Keratinocyte (primary cell): ENCODE measurements around the gene CACNA2D1. TPM values are rescaled to one million over a fixed set of nuclear protein-coding genes. Genes with fewer than 3 reads are reported as not detected.

Experiments used
- DNase-seq: peaks from one replicate; pipeline ENCODE4 v3.0.0-alpha.2; 2011; ENCODE audit warnings: low read depth, missing footprints, low spot score
- FAIRE-seq: peaks from 2 replicates; lab custom pipeline; 2011; peaks lifted over from hg19 to GRCh38; lab: Jason Lieb, UNC
- H2AFZ ChIP-seq: 2 replicates; pipeline ENCODE4 v1.6.0; 2012; ENCODE audit warnings: low read length, control low read depth, inconsistent platforms; ENCODE audit not compliant: control insufficient read depth
- H3K27ac ChIP-seq: 2 replicates; pipeline ENCODE4 v1.5.1; 2011; ENCODE audit warnings: low read length; ENCODE audit not compliant: control insufficient read depth, insufficient read depth
- H3K27me3 ChIP-seq: 3 replicates; pipeline ENCODE4 v1.6.0; 2011; ENCODE audit warnings: low read length; ENCODE audit not compliant: control insufficient read depth, insufficient read depth; ENCODE audit errors: extremely low read depth
- H3K36me3 ChIP-seq, 2 experiments: 2 replicates in 1 of 2; 3 replicates in 1 of 2; pipeline ENCODE4 v1.5.1; 2011; ENCODE audit warnings: low read length in 2 of 2, mild to moderate bottlenecking in 1 of 2; ENCODE audit not compliant: control insufficient read depth in 2 of 2, insufficient read depth in 2 of 2; ENCODE audit errors: extremely low read depth in 1 of 2
- H3K4me1 ChIP-seq: 3 replicates; pipeline ENCODE4 v1.5.1; 2011; ENCODE audit warnings: low read length; ENCODE audit not compliant: control insufficient read depth, insufficient read depth; ENCODE audit errors: extremely low read depth
- H3K4me2 ChIP-seq: 3 replicates; pipeline ENCODE4 v1.6.0; 2011; ENCODE audit warnings: low read depth, low read length; ENCODE audit not compliant: control insufficient read depth, insufficient read depth; ENCODE audit errors: extremely low read depth
- H3K4me3 ChIP-seq, 3 experiments: fragments of 200-600 bp in 1 of 3; sonication (generic) in 1 of 3; 2 replicates in 2 of 3; 3 replicates in 1 of 3; pipeline ENCODE4 v1.5.1; 2011 to 2016; ENCODE audit warnings: low read length in 3 of 3, mild to moderate bottlenecking in 3 of 3, control low read depth in 2 of 3, inconsistent platforms in 1 of 3, low read depth in 1 of 3, mixed read lengths in 1 of 3, mixed run types in 1 of 3, moderate library complexity in 1 of 3; ENCODE audit not compliant: control insufficient read depth in 2 of 3, insufficient read depth in 2 of 3; ENCODE audit errors: extremely low read depth in 1 of 3
- H3K79me2 ChIP-seq: 2 replicates; pipeline ENCODE4 v1.6.0; 2012; ENCODE audit warnings: low read length; ENCODE audit not compliant: control insufficient read depth, insufficient read depth
- H3K9ac ChIP-seq: 3 replicates; pipeline ENCODE4 v1.6.0; 2011; ENCODE audit warnings: low read length; ENCODE audit not compliant: control insufficient read depth, insufficient read depth; ENCODE audit errors: extremely low read depth
- H3K9me1 ChIP-seq: 3 replicates; pipeline ENCODE4 v1.6.0; 2011; ENCODE audit warnings: low read length; ENCODE audit not compliant: control insufficient read depth, insufficient read depth; ENCODE audit errors: extremely low read depth
- H3K9me3 ChIP-seq: 2 replicates; pipeline ENCODE4 v1.5.1; 2012; ENCODE audit warnings: low read depth, low read length; ENCODE audit not compliant: control insufficient read depth
- H4K20me1 ChIP-seq: 3 replicates; pipeline ENCODE4 v1.6.0; 2011; ENCODE audit warnings: low read length; ENCODE audit not compliant: control insufficient read depth, insufficient read depth; ENCODE audit errors: extremely low read depth
- CTCF ChIP-seq, 3 experiments: IDR thresholded peaks in 1 of 3; conservative IDR thresholded peaks in 1 of 3; optimal IDR thresholded peaks in 1 of 3; 2 replicates in 2 of 3; 3 replicates in 1 of 3; pipeline versions ENCODE3 to v1.5.1; 2011; ENCODE audit warnings: low read length in 3 of 3, mild to moderate bottlenecking in 3 of 3, moderate library complexity in 2 of 3, control low read depth in 1 of 3, inconsistent platforms in 1 of 3; ENCODE audit not compliant: insufficient read depth in 2 of 3; ENCODE audit errors: extremely low read depth in 1 of 3
- EZH2 ChIP-seq: IDR thresholded peaks from one replicate; pipeline ENCODE4 v1.6.1; 2012; ENCODE audit warnings: inconsistent platforms, mild to moderate bottlenecking, low read length, moderate library complexity
- dilution Hi-C: fragments of 300-500 bp; cut with MboI; formaldehyde crosslinking; loops from one replicate; pipeline ENCODE4 v1.7.0; 2020; ENCODE audit warnings: low sequenced_read_pairs; ENCODE audit not compliant: extremely low pct_ligation_motif_present
- polyA plus RNA-seq, 5 experiments: library from polyadenylated mRNA; depleted of rRNA in 3 of 5; stranded (reverse) in 3 of 5; stranded (forward) in 1 of 5; unstranded in 1 of 5; fragments of >200 nt; gene quantifications; 1 replicate in 1 of 5; 2 replicates in 3 of 5; 3 replicates in 1 of 5; pipeline versions ENCODE4 v1.2.1 to v1.2.3, GENCODE V29; 2011 to 2012; ENCODE audit warnings: missing spikeins in 2 of 5, low read depth in 1 of 5, low replicate concordance in 1 of 5

CACNA2D1 gene
- polyA plus RNA-seq, 1 donor (not counting 4 experiments of a cell fraction or from before 2014, with no cell fraction given) = 1.8 TPM

GRCh38 chr7:82258181-82258580 is 185.4 kb downstream of the CACNA2D1 start:
- no peak overlapping the region for H3K4me3 ChIP-seq
- H3K9me3 ChIP-seq = no peaks in the 10 kb centered on the region
- H3K9ac ChIP-seq = no peak overlapping the region
- H4K20me1 ChIP-seq = no peaks in the 10 kb centered on the region
- H3K27me3 ChIP-seq = no peaks in the 10 kb centered on the region
- H2AFZ ChIP-seq = no peak overlapping the region
- no peaks in the 10 kb centered on the region for H3K79me2 ChIP-seq
- no peak overlapping the region for H3K27ac ChIP-seq
- no peaks in the 10 kb centered on the region for H3K9me1 ChIP-seq
- no peak overlapping the region for H3K4me2 ChIP-seq
- DNase-seq (no peak), FAIRE-seq (no peak)
- dilution Hi-C loops = no loop called here
- no peaks in the 10 kb centered on the region for H3K4me1 ChIP-seq
- no peak for TF ChIP-seq CTCF (optimal IDR thresholded peaks at IDR 0.05 in 1 of 3, IDR thresholded peaks at IDR 0.05 in 1 of 3, conservative IDR thresholded peaks at IDR 0.05 in 1 of 3; ENCODE audit: extremely low read depth in 1 of 3, insufficient read depth in 2 of 3, low read length in 3 of 3)
- TF ChIP-seq EZH2 = no peak
- H3K36me3 ChIP-seq = no peaks in the 10 kb centered on the region

GRCh38 chr7:82257118-82257695 is 186.4 kb downstream of the CACNA2D1 start:
- Histone ChIP-seq H3K4me2 (no peak overlapping the region), H3K4me1 (no peaks in the 10 kb centered on the region), H3K27me3 (no peaks in the 10 kb centered on the region), H3K9me1 (no peaks in the 10 kb centered on the region), H3K36me3 (no peaks in the 10 kb centered on the region), H2AFZ (no peak overlapping the region), H3K9ac (no peak overlapping the region), H4K20me1 (no peaks in the 10 kb centered on the region), H3K79me2 (no peaks in the 10 kb centered on the region), H3K9me3 (no peaks in the 10 kb centered on the region), H3K4me3 (no peak overlapping the region), H3K27ac (no peak overlapping the region)
- DNase-seq (no peak), FAIRE-seq (no peak)
- TF ChIP-seq EZH2 = no peak
- no peak for TF ChIP-seq CTCF (optimal IDR thresholded peaks at IDR 0.05 in 1 of 3, IDR thresholded peaks at IDR 0.05 in 1 of 3, conservative IDR thresholded peaks at IDR 0.05 in 1 of 3; ENCODE audit: extremely low read depth in 1 of 3, insufficient read depth in 2 of 3, low read length in 3 of 3)
- dilution Hi-C loops = no loop called here
